ENCODE data around the gene TMC7. TPM values are rescaled to one million over a fixed set of nuclear protein-coding genes. Genes with fewer than 3 reads are reported as not detected.

TMC7 gene
- total and polyA plus RNA-seq, 2 of the 8 experiments (the other 6 are each of a cell fraction or from before 2014, with no cell fraction given) = 2.3 to 2.6 TPM

DNA sequence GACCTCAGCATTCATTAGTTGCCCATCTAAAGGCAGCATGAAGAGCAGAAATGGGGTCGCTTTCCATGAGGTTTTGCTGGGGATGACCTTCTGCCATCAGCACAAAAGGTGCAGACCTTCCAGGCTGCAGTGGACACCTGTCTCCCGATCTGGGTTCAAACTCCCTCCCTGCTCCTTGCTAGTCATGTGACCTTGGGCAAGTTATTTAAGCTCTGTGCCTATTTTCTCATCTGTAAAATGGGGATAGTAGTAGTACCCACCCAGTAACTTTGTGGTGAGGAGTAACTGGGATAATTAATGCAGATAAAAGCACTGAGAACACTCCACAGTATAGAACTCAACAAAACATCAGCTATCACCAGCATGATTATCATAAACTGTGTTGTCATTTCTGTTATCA is 62.3 kb downstream of the TMC7 start:
- Histone ChIP-seq H3K4me1 (replicated peaks in 1 of 4; ENCODE audit: control insufficient read depth in 3 of 4, insufficient read depth in 4 of 4, low read length in 3 of 4) (no peaks in the 10 kb centered on the region), H3K9ac (replicated peaks in 1 of 4; ENCODE audit: extremely low read depth in 1 of 4, low read depth in 3 of 4, low read length in 3 of 4) (no peak overlapping the region), H3K36me3 (ENCODE audit: control insufficient read depth in 2 of 4, insufficient read depth in 4 of 4, low read length in 3 of 4) (no peaks in the 10 kb centered on the region; a peak in 1 of 8 replicates), H2BK120ac (replicated peaks; ENCODE audit: low read depth, low read length) (no peak overlapping the region), H3K27me3 (replicated peaks in 1 of 4; ENCODE audit: control insufficient read depth in 3 of 4, extremely low read depth in 1 of 4, insufficient read depth in 3 of 4, low read length in 3 of 4) (no peaks in the 10 kb centered on the region), H3K4ac (replicated peaks; ENCODE audit: insufficient read length, low read depth, low read length) (no peak overlapping the region), H3K27ac (ENCODE audit: low read depth, low read length) (no peak overlapping the region), H3K14ac (ENCODE audit: insufficient read length) (no peak overlapping the region), H3K9me3 (ENCODE audit: insufficient read depth in 2 of 2, low read depth in 1 of 2, low read length in 1 of 2) (no peaks in the 10 kb centered on the region), H3K56ac (replicated peaks; ENCODE audit: insufficient read length, low read depth, low read length) (no peak overlapping the region), H3K23me2 (ENCODE audit: low read depth, low read length) (no peaks in the 10 kb centered on the region), H3K18ac (ENCODE audit: extremely low read depth, low read length) (no peak overlapping the region), H2AK5ac (ENCODE audit: low read depth, low read length) (no peak overlapping the region), H4K91ac (replicated peaks; ENCODE audit: insufficient read length, low read length) (no peak overlapping the region), H4K8ac (ENCODE audit: extremely low read depth, insufficient read depth, low read length) (no peak overlapping the region), H2BK5ac (ENCODE audit: low read depth, low read length) (no peak overlapping the region), H3K79me2 (ENCODE audit: control insufficient read depth in 1 of 2, insufficient read depth in 2 of 2, low read length in 2 of 2) (no peaks in the 10 kb centered on the region), H4K5ac (ENCODE audit: insufficient read length, low read depth, low read length) (no peak overlapping the region), H2AFZ (ENCODE audit: low read length) (no peak overlapping the region), H3K4me3 (ENCODE audit: extremely low read depth in 1 of 4, insufficient read depth in 2 of 4, low read depth in 3 of 4, low read length in 4 of 4) (no peak overlapping the region), H4K20me1 (replicated peaks in 1 of 2; ENCODE audit: control insufficient read depth in 1 of 2, insufficient read depth in 2 of 2, low read length in 2 of 2) (no peaks in the 10 kb centered on the region), H2BK15ac (ENCODE audit: low read length) (no peak overlapping the region), H2BK12ac (ENCODE audit: low read depth, low read length) (no peak overlapping the region), H3K23ac (ENCODE audit: insufficient read length) (no peak overlapping the region), H3K4me2 (ENCODE audit: insufficient read depth in 1 of 2, low read depth in 2 of 2, low read length in 2 of 2) (no peak overlapping the region), H2BK20ac (ENCODE audit: low read length) (no peak overlapping the region), H3K79me1 (ENCODE audit: low read depth, low read length) (no peaks in the 10 kb centered on the region)
- FAIRE-seq (no peak), DNase-seq (ENCODE audit: low read depth in 1 of 2, low spot score in 2 of 2) (no peak)
- 79% methylated on average over 2 of the region's 2 CpGs; no CpG with 5 or more reads in 1 of the 2 experiments for WGBS, 2 experiments (ENCODE audit: extremely low coverage in 1 of 2, insufficient coverage in 1 of 2, insufficient read length in 1 of 2, insufficient replicate concordance in 2 of 2, low coverage in 1 of 2, low lambda C conversion rate in 2 of 2, missing lambda C conversion rate in 1 of 2)
- ChIA-PET POLR2A (ENCODE audit: partially characterized antibody) (no interaction called here), CTCF (ENCODE audit: partially characterized antibody) (interaction anchor here (0.6 kb wide), 1 partner anchor 72 kb away, joined by 3 read pairs; no protein-coding TSS in a partner anchor)
- no peak for TF ChIP-seq RFX5 (IDR thresholded peaks at IDR 0.05; ENCODE audit: borderline replicate concordance, low read depth, low read length)

Measured in H1 (cell line).